ENCODE data around the gene FUBP3.

The FUBP3 gene

GRCh38 chr9:130635721-130636647, 56.6 kb downstream of the FUBP3 start:
- DNase-seq, result no peak

GRCh38 chr9:130636648-130637020, 57.3 kb downstream of the FUBP3 start:
- DNase-seq, result no peak

GRCh38 chr9:130638284-130639123, 59.1 kb downstream of the FUBP3 start:
- DNase-seq, result no peak

- DNase-seq, result no peak
Measured at GRCh38 chr9:130639124-130639765, 59.9 kb downstream of the FUBP3 start.

- DNase-seq, result no peak
Measured at GRCh38 chr9:130639866-130640555, 60.6 kb downstream of the FUBP3 start.

GRCh38 chr9:130640681-130641080, 61.3 kb downstream of the FUBP3 start:
- DNase-seq, result no peak

- no peak for DNase-seq
Measured at GRCh38 chr9:130642926-130643325, 63.5 kb downstream of the FUBP3 start.

- no peak for DNase-seq
Measured at GRCh38 chr9:130651221-130651620, 71.8 kb downstream of the FUBP3 start.

GRCh38 chr9:130651752-130652151, 72.4 kb downstream of the FUBP3 start:
- DNase-seq, result no peak

GRCh38 chr9:130654879-130655278, 75.5 kb downstream of the FUBP3 start:
- no peak for DNase-seq

- DNase-seq, result no peak
Measured at GRCh38 chr9:130658893-130659698, 79.7 kb downstream of the FUBP3 start.

- no peak for DNase-seq
Measured at GRCh38 chr9:130659699-130660248, 80.4 kb downstream of the FUBP3 start.

GRCh38 chr9:130660326-130660682, 80.9 kb downstream of the FUBP3 start:
- DNase-seq, result no peak

GRCh38 chr9:130660683-130661450, 81.5 kb downstream of the FUBP3 start:
- no peak for DNase-seq

- DNase-seq, result no peak
Measured at GRCh38 chr9:130661451-130662098, 82.2 kb downstream of the FUBP3 start.

GRCh38 chr9:130662099-130662969, 83.0 kb downstream of the FUBP3 start:
- no peak for DNase-seq

- DNase-seq, result no peak
Measured at GRCh38 chr9:130662970-130663257, 83.5 kb downstream of the FUBP3 start.

- no peak for DNase-seq
Measured at GRCh38 chr9:130663258-130663976, 84.0 kb downstream of the FUBP3 start.

- DNase-seq, result no peak
Measured at GRCh38 chr9:130663977-130664250, 84.5 kb downstream of the FUBP3 start.

Data from GDM1 (cell line).